Measurements from ENCODE around the gene TMEM176B.

GRCh38 chr7:150778014-150778737, 22.0 kb downstream of the TMEM176B start:
- TF ChIP-seq CTCF (IDR thresholded peaks at IDR 0.05) (no peak), POLR2A (IDR thresholded peaks at IDR 0.05) (no peak)
